ENCODE data around the gene DAAM1.

GRCh38 chr14:59249029-59249428, 60.6 kb downstream of the DAAM1 start:
- TF ChIP-seq CTCF (conservative IDR thresholded peaks at IDR 0.05; ENCODE audit: low read depth, low read length) (no peak), EZH2 (IDR thresholded peaks at IDR 0.05; ENCODE audit: borderline replicate concordance, low read depth, low read length, poor library complexity, severe bottlenecking) (no peak)
